ENCODE data around the gene UQCR10. TPM values are rescaled to one million over a fixed set of nuclear protein-coding genes. Genes with fewer than 3 reads are reported as not detected.

Gene UQCR10
- total RNA-seq (10 to 100 TPM; 37.9 to 84.5 (median 60.0) TPM), polyA plus RNA-seq (100 to 1,000 TPM; 241 to 555 (median 462) TPM)

DNA sequence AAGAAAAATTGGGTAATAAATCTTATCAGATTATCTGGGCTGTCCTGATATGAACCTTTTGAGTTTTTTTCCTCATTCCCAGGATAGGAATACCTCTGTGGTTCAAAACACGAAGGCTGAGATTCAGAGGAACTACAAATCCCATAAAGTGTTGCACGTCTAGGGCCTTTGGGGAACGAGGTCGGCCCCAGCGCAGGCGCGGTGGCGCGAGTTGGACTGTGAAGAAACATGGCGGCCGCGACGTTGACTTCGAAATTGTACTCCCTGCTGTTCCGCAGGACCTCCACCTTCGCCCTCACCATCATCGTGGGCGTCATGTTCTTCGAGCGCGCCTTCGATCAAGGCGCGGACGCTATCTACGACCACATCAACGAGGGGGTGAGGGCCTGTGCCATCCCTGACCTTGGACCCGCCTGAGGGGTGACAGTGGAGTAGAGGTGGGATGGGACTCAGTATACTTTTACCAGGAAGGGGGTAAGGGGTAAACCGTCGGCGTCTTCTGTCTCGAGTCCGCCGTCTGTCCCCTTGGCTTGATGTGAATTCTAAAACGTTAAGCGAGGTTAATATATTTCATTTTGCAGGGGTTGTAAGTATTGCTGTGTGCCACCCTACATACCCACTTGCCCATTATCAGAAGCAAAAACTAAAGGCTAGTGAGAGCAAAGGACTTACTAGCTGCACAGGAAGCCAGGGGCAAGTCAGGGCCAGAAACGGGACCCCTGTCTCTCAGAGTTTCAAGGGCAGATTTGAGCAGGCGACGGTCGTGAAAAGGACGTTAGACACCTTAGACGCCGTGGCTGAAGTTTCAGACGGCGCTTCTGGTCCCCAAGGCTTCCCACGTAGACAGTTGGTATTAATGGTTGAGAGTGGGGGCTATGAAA is at the start of gene UQCR10:
UQCR10 (plus strand) TSS at position 199 of the 881 bp plus-strand sequence; CDS start at position 229, 30 bp downstream.
- intact Hi-C loops (cut with DNase I): loop anchor here (2.0 to 10.0 kb wide), 3 partner anchors 71 to 235 kb away; partner anchors contain the start of gene ASCC2
- TF ChIP-seq POLR2A (IDR thresholded peaks at IDR 0.05) (peak; percentile 46 to 71), POLR2AphosphoS5 (IDR thresholded peaks at IDR 0.05) (peak; percentile 77 to 91 (median 88)), EP300 (IDR thresholded peaks at IDR 0.05) (no peak)
- TF ChIP-seq, protein P1, sequence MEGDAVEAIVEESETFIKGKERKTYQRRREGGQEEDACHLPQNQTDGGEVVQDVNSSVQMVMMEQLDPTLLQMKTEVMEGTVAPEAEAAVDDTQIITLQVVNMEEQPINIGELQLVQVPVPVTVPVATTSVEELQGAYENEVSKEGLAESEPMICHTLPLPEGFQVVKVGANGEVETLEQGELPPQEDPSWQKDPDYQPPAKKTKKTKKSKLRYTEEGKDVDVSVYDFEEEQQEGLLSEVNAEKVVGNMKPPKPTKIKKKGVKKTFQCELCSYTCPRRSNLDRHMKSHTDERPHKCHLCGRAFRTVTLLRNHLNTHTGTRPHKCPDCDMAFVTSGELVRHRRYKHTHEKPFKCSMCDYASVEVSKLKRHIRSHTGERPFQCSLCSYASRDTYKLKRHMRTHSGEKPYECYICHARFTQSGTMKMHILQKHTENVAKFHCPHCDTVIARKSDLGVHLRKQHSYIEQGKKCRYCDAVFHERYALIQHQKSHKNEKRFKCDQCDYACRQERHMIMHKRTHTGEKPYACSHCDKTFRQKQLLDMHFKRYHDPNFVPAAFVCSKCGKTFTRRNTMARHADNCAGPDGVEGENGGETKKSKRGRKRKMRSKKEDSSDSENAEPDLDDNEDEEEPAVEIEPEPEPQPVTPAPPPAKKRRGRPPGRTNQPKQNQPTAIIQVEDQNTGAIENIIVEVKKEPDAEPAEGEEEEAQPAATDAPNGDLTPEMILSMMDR (IDR thresholded peaks at IDR 0.05): no peak
- Histone ChIP-seq H3K36me3 (peaks cover 13 to 23% (median 15%) of the 10 kb centered on the region in 4 donors), H3K27me3 (no peaks in the 10 kb centered on the region), H3K4me1 (peaks cover 0 to 37% (median 27%) of the 10 kb centered on the region in 4 donors), H3K9me3 (no peaks in the 10 kb centered on the region), H3K27ac (peak within 1 kb of the TSS; percentile 88 to 94 (median 90)), H3K4me3 (peak within 1 kb of the TSS; percentile 75 to 96 (median 88))
- WGBS, 2 donors: 0 to 10% methylated on average over 46 of the region's 46 CpGs
- peak; percentile 96 for DNase-seq

DNA sequence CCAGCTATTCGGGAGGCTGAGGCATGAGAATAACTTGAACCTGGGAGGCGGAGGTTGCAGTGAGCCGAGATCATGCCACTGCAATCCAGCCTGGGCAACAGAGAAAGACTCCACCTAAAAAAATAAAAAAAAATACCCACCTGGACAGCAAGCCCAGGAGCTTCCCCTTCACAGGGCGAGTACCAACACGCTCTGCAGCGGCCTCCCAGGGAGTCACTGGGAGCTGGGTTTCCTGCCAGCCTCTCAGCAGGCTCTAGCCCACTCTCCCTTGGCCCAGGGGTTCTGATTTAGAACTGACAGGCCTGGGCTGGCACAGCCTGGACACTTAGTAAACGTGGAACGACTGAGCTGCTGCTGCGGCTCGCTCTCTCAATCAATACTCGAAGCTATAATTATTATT is 49.4 kb upstream of the UQCR10 start:
- Histone ChIP-seq H3K27me3 (peaks cover 23 to 59% (median 47%) of the 10 kb centered on the region in 3 donors), H3K4me1 (peaks cover 0 to 16% (median 11%) of the 10 kb centered on the region in 4 donors), H3K4me3 (no peak overlapping the region), H3K27ac (no peak overlapping the region), H3K9me3 (no peaks in the 10 kb centered on the region), H3K36me3 (no peaks in the 10 kb centered on the region)
- TF ChIP-seq POLR2AphosphoS5 (IDR thresholded peaks at IDR 0.05): no peak
- TF ChIP-seq, protein P1 (IDR thresholded peaks at IDR 0.05): no peak
- no peak for TF ChIP-seq POLR2A (IDR thresholded peaks at IDR 0.05)
- no peak for TF ChIP-seq EP300 (IDR thresholded peaks at IDR 0.05)
- no peak for DNase-seq
- intact Hi-C loops (cut with DNase I): no loop called here
- 89 to 91% methylated on average over 11 of the region's 11 CpGs for WGBS, 2 donors

DNA sequence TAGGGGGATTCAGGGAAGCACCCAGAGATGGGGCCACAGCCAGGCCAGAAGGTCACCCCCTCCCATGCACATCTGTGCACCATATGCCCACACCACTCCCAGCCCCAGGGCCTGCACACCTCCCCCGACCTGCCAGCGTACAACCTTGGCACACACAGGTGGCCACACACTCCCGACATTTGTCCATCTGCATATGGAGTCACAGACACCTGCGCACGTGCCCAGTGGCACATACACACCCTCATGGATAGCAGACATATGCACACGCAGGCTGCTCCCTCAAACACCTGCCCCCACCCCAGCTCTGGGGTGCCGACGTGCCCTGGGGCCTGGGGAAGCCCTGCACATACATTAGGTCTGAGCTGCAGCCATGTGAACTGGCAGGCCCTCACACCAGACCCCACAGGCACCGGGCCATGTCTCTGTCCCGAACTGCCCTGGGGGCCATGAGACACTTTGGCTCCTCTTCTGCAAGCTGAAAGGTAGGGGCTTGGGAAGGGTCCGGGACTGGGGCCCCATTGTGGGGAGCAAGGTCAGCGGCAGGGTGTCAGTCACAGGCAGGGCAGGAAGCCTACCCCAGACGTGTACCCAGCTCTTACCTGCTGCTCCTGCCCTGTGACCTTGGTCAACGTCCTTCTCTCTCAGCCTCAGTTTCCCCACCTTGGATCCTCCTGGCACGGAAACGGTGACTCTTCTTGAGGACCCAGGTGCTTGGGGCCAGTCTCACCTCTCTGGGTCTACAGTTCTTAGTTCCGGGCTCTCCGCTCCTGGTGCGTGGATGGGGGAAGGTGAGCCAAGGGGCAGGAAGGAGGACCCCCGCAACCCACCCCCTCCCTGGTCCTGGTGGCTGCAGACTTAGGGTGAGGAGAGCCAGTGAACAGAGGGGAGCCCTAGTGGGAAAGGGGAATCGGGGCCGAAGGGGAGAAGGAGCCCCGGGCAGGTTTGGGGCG is 47.9 kb upstream of the UQCR10 start:
- Histone ChIP-seq H3K9me3 (no peaks in the 10 kb centered on the region), H3K4me3 (peak overlapping the region in 3 of 4 donors; percentile 11 to 40 (median 20)), H3K36me3 (no peaks in the 10 kb centered on the region), H3K27me3 (peaks cover 23 to 63% (median 47%) of the 10 kb centered on the region in 3 donors), H3K4me1 (peaks cover 0 to 16% (median 11%) of the 10 kb centered on the region in 4 donors), H3K27ac (no peak overlapping the region)
- DNase-seq: no peak
- intact Hi-C loops (cut with DNase I): no loop called here
- TF ChIP-seq POLR2A (IDR thresholded peaks at IDR 0.05): no peak
- no peak for TF ChIP-seq EP300 (IDR thresholded peaks at IDR 0.05)
- TF ChIP-seq, protein P1 (IDR thresholded peaks at IDR 0.05): no peak
- TF ChIP-seq POLR2AphosphoS5 (IDR thresholded peaks at IDR 0.05): no peak
- WGBS, 2 donors: 30 to 42% methylated on average over 24 of the region's 24 CpGs

DNA sequence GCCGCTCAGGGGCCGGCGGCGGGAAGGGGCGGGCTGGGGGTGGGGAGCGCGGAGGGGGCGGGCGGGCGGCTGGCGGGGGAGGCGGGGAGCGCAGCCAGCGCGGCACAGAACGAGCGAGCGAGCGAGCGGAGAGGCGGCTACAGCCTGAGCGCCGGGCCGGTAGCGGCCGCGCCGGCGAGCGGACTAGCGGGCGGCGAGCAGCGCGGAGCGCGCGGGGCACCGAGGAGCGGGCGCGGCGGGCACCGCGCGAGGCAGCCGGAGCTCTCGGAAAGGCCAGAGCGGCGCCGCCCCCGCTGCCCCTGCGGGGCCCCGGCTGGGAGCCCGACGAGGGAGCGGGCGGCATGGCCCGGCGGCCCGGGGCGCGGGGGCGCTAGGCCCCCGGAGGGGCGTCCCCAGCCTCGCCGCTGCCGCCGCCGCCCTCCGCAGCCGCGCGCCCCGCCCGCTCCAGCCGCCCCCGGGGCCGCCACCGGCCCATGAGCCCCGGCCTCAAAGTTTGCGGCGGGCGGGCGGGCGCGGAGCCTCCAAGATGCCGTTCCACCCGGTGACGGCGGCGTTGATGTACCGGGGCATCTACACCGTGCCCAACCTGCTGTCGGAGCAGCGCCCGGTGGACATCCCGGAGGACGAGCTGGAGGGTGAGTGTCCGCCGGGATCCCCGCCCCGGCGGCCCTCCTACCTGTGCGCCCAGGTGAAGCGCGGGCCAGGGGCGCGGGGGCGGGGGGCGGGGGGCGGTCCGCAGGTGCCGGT is 47.1 kb upstream of the UQCR10 start, which contains the start of gene CABP7:
CABP7 (plus strand) TSS at position 105 of the 747 bp plus-strand sequence; CDS start at position 527, 422 bp downstream.
- WGBS, 2 donors: 1% methylated on average over 115 of the region's 115 CpGs
- no peak for DNase-seq
- H3K4me3 ChIP-seq: peak within 1 kb of the TSS in 3 of 4 donors; percentile 11 to 40 (median 20)
- no peaks in the 10 kb centered on the region for H3K9me3 ChIP-seq
- peaks cover 23 to 63% (median 47%) of the 10 kb centered on the region in 3 donors for H3K27me3 ChIP-seq
- intact Hi-C loops (cut with DNase I): no loop called here
- no peak within 1 kb of the TSS for H3K27ac ChIP-seq
- TF ChIP-seq, protein P1 (IDR thresholded peaks at IDR 0.05): no peak
- TF ChIP-seq POLR2A (IDR thresholded peaks at IDR 0.05): no peak
- no peak for TF ChIP-seq POLR2AphosphoS5 (IDR thresholded peaks at IDR 0.05)
- TF ChIP-seq EP300 (IDR thresholded peaks at IDR 0.05): no peak
- peaks cover 0 to 16% (median 11%) of the 10 kb centered on the region in 4 donors for H3K4me1 ChIP-seq
- no peaks in the 10 kb centered on the region for H3K36me3 ChIP-seq

All from sigmoid colon (tissue), 7 donors.